HepG2 (cell line): ENCODE results near the gene KCTD16. TPM values are rescaled to one million over a fixed set of nuclear protein-coding genes. Genes with fewer than 3 reads are reported as not detected.

Source experiments
- ATAC-seq: fragments of 200-7000 bp; cut with Tn5 transposase; 3 replicates; pipeline ENCODE4 v1.9.1; 2020; ENCODE audit warnings: mild to moderate bottlenecking, moderate library complexity
- BruUV-seq: library from RNA; stranded (reverse); fragments of 400-500 nt; replicated peaks from 2 replicates; lab custom pipeline; 2021; lab: Mats Ljungman, UMichigan
- CTCF ChIA-PET: fragments of 300-600 bp; formaldehyde crosslinking; extraction: SDS; loops from one replicate; lab custom pipeline; 2021; ENCODE audit warnings: low total read pairs, inconsistent platforms, low intra/inter-chr PET ratio; lab: Yijun Ruan, JAX
- POLR2A ChIA-PET: fragments of 350-600 bp; sonication (Branson Sonifier 250); formaldehyde crosslinking; loops from one replicate; lab custom pipeline; 2020; ENCODE audit warnings: antibody characterized with exemption, inconsistent platforms; lab: Yijun Ruan, JAX
- DNase-seq: peaks from one replicate; pipeline ENCODE4 v3.0.0-alpha.2; 2015; ENCODE audit warnings: low spot score
- FAIRE-seq: peaks from 3 replicates; lab custom pipeline; 2011; peaks lifted over from hg19 to GRCh38; lab: Jason Lieb, UNC
- H2AFZ ChIP-seq: one replicate; pipeline ENCODE4 v1.6.1; 2011; ENCODE audit warnings: low read length, inconsistent platforms
- H3K27ac ChIP-seq: fragments of 300-600 bp; 3 replicates; pipeline ENCODE4 v1.8.0; 2011; ENCODE audit warnings: mixed run types, mild to moderate bottlenecking, mixed read lengths, low read length, inconsistent platforms; ENCODE audit not compliant: insufficient read depth; ENCODE audit errors: extremely low read length
- H3K27me3 ChIP-seq, 2 experiments: fragments of 200-600 bp in 1 of 2; 2 replicates in 1 of 2; 3 replicates in 1 of 2; pipeline versions ENCODE4 v1.6.0 to v1.8.0; 2011; ENCODE audit warnings: low read length in 2 of 2, mild to moderate bottlenecking in 2 of 2, moderate library complexity in 2 of 2, inconsistent platforms in 1 of 2; ENCODE audit not compliant: insufficient read depth in 2 of 2, control insufficient read depth in 1 of 2
- H3K36me3 ChIP-seq, 2 experiments: fragments of 200-600 bp in 1 of 2; replicated peaks in 1 of 2; 2 replicates in 1 of 2; 3 replicates in 1 of 2; pipeline versions ENCODE4 v1.5.1 to v1.8.0; 2011; ENCODE audit warnings: low read length in 2 of 2, inconsistent platforms in 1 of 2; ENCODE audit not compliant: insufficient read depth in 2 of 2, control insufficient read depth in 1 of 2
- H3K4me1 ChIP-seq: 2 replicates; pipeline ENCODE4 v1.5.1; 2012; ENCODE audit warnings: low read length, inconsistent platforms; ENCODE audit not compliant: insufficient read depth
- H3K4me2 ChIP-seq: 2 replicates; pipeline ENCODE4 v1.6.0; 2011; ENCODE audit warnings: low read depth, low read length, inconsistent platforms
- H3K4me3 ChIP-seq, 3 experiments: fragments of 200-600 bp in 1 of 3; sonication (generic), shearing (Covaris generic) in 1 of 3; replicated peaks in 1 of 3; 2 replicates each; pipeline ENCODE4 v1.5.1; 2011 to 2016; ENCODE audit warnings: low read length in 3 of 3, inconsistent platforms in 2 of 3, low read depth in 2 of 3, mild to moderate bottlenecking in 2 of 3, control low read depth in 1 of 3, mixed read lengths in 1 of 3; ENCODE audit not compliant: insufficient read depth in 1 of 3
- H3K79me2 ChIP-seq: one replicate; pipeline ENCODE4 v1.6.1; 2011; ENCODE audit warnings: low read length, inconsistent platforms; ENCODE audit not compliant: insufficient read depth
- H3K9ac ChIP-seq: 2 replicates; pipeline ENCODE4 v1.6.0; 2011; ENCODE audit warnings: mild to moderate bottlenecking, low read depth, low read length, inconsistent platforms; ENCODE audit not compliant: insufficient read depth
- H3K9me3 ChIP-seq: 2 replicates; pipeline ENCODE4 v1.5.1; 2012; ENCODE audit warnings: mild to moderate bottlenecking, low read length
- H4K20me1 ChIP-seq: 2 replicates; pipeline ENCODE4 v1.6.0; 2011; ENCODE audit warnings: inconsistent platforms, mild to moderate bottlenecking, low read length, moderate library complexity; ENCODE audit not compliant: insufficient read depth
- ASH2L ChIP-seq: fragments of 300-600, 200-600 bp; sonication (generic); IDR thresholded peaks from 2 replicates; pipeline ENCODE4 v1.7.0; 2017; ENCODE audit warnings: low read depth, mild to moderate bottlenecking, moderate library complexity, mixed read lengths, low read length; ENCODE audit not compliant: insufficient read length
- CBX5 ChIP-seq: sonication (generic); formaldehyde crosslinking; IDR thresholded peaks from 2 replicates; pipeline ENCODE4 v1.4.0; 2020; ENCODE audit warnings: missing genetic modification reagents, borderline replicate concordance
- ESRRA ChIP-seq: sonication (generic); formaldehyde crosslinking; IDR thresholded peaks from 2 replicates; pipeline ENCODE4 v1.5.1; 2020; ENCODE audit warnings: mild to moderate bottlenecking, low read depth, missing genetic modification reagents
- GATA4 ChIP-seq: sonication (generic); IDR thresholded peaks from 2 replicates; pipeline ENCODE4 v1.6.1; 2016; ENCODE audit warnings: antibody characterized with exemption, low read depth, borderline replicate concordance
- HNF1A ChIP-seq, 2 experiments: sonication (generic) in 1 of 2; formaldehyde crosslinking in 1 of 2; IDR thresholded peaks; 2 replicates each; pipeline versions ENCODE4 v1.4.0 to v1.6.1; 2016 to 2020; ENCODE audit warnings: borderline replicate concordance in 1 of 2, low read depth in 1 of 2, mild to moderate bottlenecking in 1 of 2, missing genetic modification reagents in 1 of 2
- MEIS2 ChIP-seq: sonication (generic); formaldehyde crosslinking; IDR thresholded peaks from 2 replicates; pipeline ENCODE4 v1.9.0; 2021; ENCODE audit warnings: mild to moderate bottlenecking, missing genetic modification reagents
- SNAI1 ChIP-seq: sonication (generic); formaldehyde crosslinking; IDR thresholded peaks from 2 replicates; pipeline ENCODE4 v1.5.0; 2020; ENCODE audit warnings: mild to moderate bottlenecking, missing genetic modification reagents, borderline replicate concordance
- TGIF2 ChIP-seq: IDR thresholded peaks from 2 replicates; pipeline ENCODE4 v1.6.1; 2016; ENCODE audit warnings: control low read depth, missing compliant biosample characterization
- TRIM24 ChIP-seq: sonication (generic); formaldehyde crosslinking; IDR thresholded peaks from 2 replicates; pipeline ENCODE4 v1.8.0; 2022; ENCODE audit warnings: mild to moderate bottlenecking, missing genetic modification reagents
- ZC3H13 ChIP-seq: sonication (generic); formaldehyde crosslinking; IDR thresholded peaks from 2 replicates; pipeline ENCODE4 v1.8.1; 2023; ENCODE audit warnings: mild to moderate bottlenecking, missing genetic modification reagents, moderate library complexity
- ZFP36L2 ChIP-seq: sonication (generic); formaldehyde crosslinking; IDR thresholded peaks from 2 replicates; pipeline ENCODE4 v1.4.0; 2020; ENCODE audit warnings: missing genetic modification reagents
- ZNF143 ChIP-seq: sonication (generic); formaldehyde crosslinking; IDR thresholded peaks from 2 replicates; pipeline ENCODE4 v1.4.0; 2020; ENCODE audit warnings: missing genetic modification reagents
- ZNF775 ChIP-seq: sonication (generic); formaldehyde crosslinking; IDR thresholded peaks from 2 replicates; pipeline ENCODE4 v1.4.0; 2020; ENCODE audit warnings: missing genetic modification reagents, mild to moderate bottlenecking, moderate library complexity, borderline replicate concordance
- ZSCAN20 ChIP-seq: sonication (generic); formaldehyde crosslinking; IDR thresholded peaks from 2 replicates; pipeline ENCODE4 v1.4.0; 2020; ENCODE audit warnings: missing genetic modification reagents, mild to moderate bottlenecking, borderline replicate concordance
- WGBS: methylation state at CpG from one replicate; pipeline ENCODE4 v1.1.6; 2017; ENCODE audit warnings: low lambda C conversion rate; 5-methylcytosine and 5-hydroxymethylcytosine counted together
- in situ Hi-C: cut with HindIII; loops from 2 replicates; pipeline ENCODE4 v1.10.0; 2017; ENCODE audit warnings: low pct_unique_long_range_greater_than_20kb; ENCODE audit not compliant: extremely low pct_ligation_motif_present
- intact Hi-C: fragments of 100-400 bp; cut with micrococcal nuclease; formaldehyde crosslinking; loops from one replicate; pipeline ENCODE4 v1.10.0; 2022; ENCODE audit not compliant: unreplicated experiment
- polyA plus RNA-seq, 8 experiments: library from polyadenylated mRNA; depleted of rRNA in 3 of 8; stranded (reverse) in 7 of 8; unstranded in 1 of 8; fragments of >200 nt; fragmentation: Illumina TruSeq in 4 of 8; extraction: Trizol in 4 of 8; gene quantifications; 2 replicates each; pipeline versions ENCODE4 v1.2.1 to v1.2.3, GENCODE V29; 2011 to 2016; ENCODE audit warnings: low read depth in 4 of 8, missing spikeins in 1 of 8, mixed read lengths in 1 of 8; ENCODE audit not compliant: insufficient read depth in 1 of 8
- total RNA-seq, 5 experiments: library from RNA; depleted of rRNA; stranded (reverse); fragments of >200 nt; fragmentation: Illumina TruSeq; extraction: Trizol; gene quantifications; 2 replicates each; pipeline ENCODE4 v1.2.3, GENCODE V29; 2016; ENCODE audit warnings: low read depth in 1 of 5

The KCTD16 gene
- total and polyA plus RNA-seq, 2 of the 13 experiments (the other 11 are each of a cell fraction or from before 2014, with no cell fraction given) = 0.02 to 0.09 TPM

- Histone ChIP-seq H3K79me2 (no peaks in the 10 kb centered on the region), H3K27ac (no peak overlapping the region), H3K9me3 (no peaks in the 10 kb centered on the region), H3K36me3 (no peaks in the 10 kb centered on the region), H3K27me3 (no peaks in the 10 kb centered on the region), H2AFZ (no peak overlapping the region), H3K4me3 (no peak overlapping the region), H3K4me2 (no peak overlapping the region), H4K20me1 (no peaks in the 10 kb centered on the region), H3K9ac (no peak overlapping the region), H3K4me1 (no peaks in the 10 kb centered on the region)
- FAIRE-seq (no peak), DNase-seq (no peak), ATAC-seq (no peak)
- ChIA-PET POLR2A (no interaction called here), CTCF (no interaction called here)
- no peak for TF ChIP-seq ASH2L
- BruUV-seq = no TSS peak
- WGBS = 60% methylated on average over 2 of the region's 2 CpGs
- intact Hi-C loops = no loop called here
- in situ Hi-C loops = no loop called here
Observed at GRCh38 chr5:144289277-144289676, 118.6 kb downstream of the KCTD16 start.

- no peak overlapping the region for H3K4me2 ChIP-seq
- H3K79me2 ChIP-seq = no peaks in the 10 kb centered on the region
- no peak overlapping the region for H3K4me3 ChIP-seq
- no peaks in the 10 kb centered on the region for H3K9me3 ChIP-seq
- no peak overlapping the region for H3K27ac ChIP-seq
- H2AFZ ChIP-seq = no peak overlapping the region
- no peak for ATAC-seq
- in situ Hi-C loops (no loop called here), intact Hi-C loops (no loop called here)
- BruUV-seq = no TSS peak
- ChIA-PET CTCF (no interaction called here), POLR2A (no interaction called here)
- H3K36me3 ChIP-seq = no peaks in the 10 kb centered on the region
- no peak for FAIRE-seq
- H3K4me1 ChIP-seq = no peaks in the 10 kb centered on the region
- H4K20me1 ChIP-seq = no peaks in the 10 kb centered on the region
- no peak overlapping the region for H3K9ac ChIP-seq
- H3K27me3 ChIP-seq = no peaks in the 10 kb centered on the region
- no peak for DNase-seq
- TF ChIP-seq ESRRA (CRISPR knock-in tag) (no peak), HNF1A (IDR thresholded peaks at IDR 0.05; ENCODE audit: low read depth) (no peak), HNF1A (CRISPR knock-in tag; IDR thresholded peaks at IDR 0.05; ENCODE audit: borderline replicate concordance) (no peak), ZNF775 (CRISPR knock-in tag) (no peak), MEIS2 (CRISPR knock-in tag) (no peak), ZSCAN20 (no peak), SNAI1 (CRISPR knock-in tag) (no peak), TRIM24 (CRISPR knock-in tag) (no peak), TGIF2 (CRISPR knock-in tag) (no peak), ZNF143 (CRISPR knock-in tag) (no peak), GATA4 (no peak), CBX5 (CRISPR knock-in tag) (no peak), ZFP36L2 (CRISPR knock-in tag) (no peak), ZC3H13 (CRISPR knock-in tag) (no peak)
Observed at GRCh38 chr5:144292029-144292428, 121.4 kb downstream of the KCTD16 start.
